Activated CD8-positive, alpha-beta memory T cell treated with anti-CD3 and anti-CD28 coated beads, Interleukin-2, amount 10 ng/mL, durations not matched to agents 7 days and 5 days (primary cell): ENCODE measurements around the gene CADM4. TPM values are rescaled to one million over a fixed set of nuclear protein-coding genes. Genes with fewer than 3 reads are reported as not detected.

ENCODE experiments used
- ATAC-seq: fragments of 150-1000 bp; cut with Tn5 transposase; one replicate; pipeline ENCODE4 v1.10.0; 2021; ENCODE audit warnings: moderate library complexity
- CTCF ChIA-PET: fragments of 350-600 bp; sonication (Branson Sonifier 250); formaldehyde crosslinking; loops from one replicate; lab custom pipeline; 2021; ENCODE audit warnings: antibody characterized with exemption; lab: Charles Lee
- DNase-seq: peaks from one replicate; pipeline ENCODE4 v3.0.0-alpha.2; 2020
- H3K27ac Mint-ChIP-seq: one replicate; pipeline ENCODE4 v1.8.0; 2021; ENCODE audit warnings: mild to moderate bottlenecking, mixed read lengths
- H3K27me3 Mint-ChIP-seq: one replicate; pipeline ENCODE4 v1.8.0; 2021; ENCODE audit warnings: mixed read lengths
- H3K36me3 Mint-ChIP-seq: one replicate; pipeline ENCODE4 v1.8.0; 2021; ENCODE audit warnings: mild to moderate bottlenecking, mixed read lengths
- H3K4me1 Mint-ChIP-seq: one replicate; pipeline ENCODE4 v1.8.0; 2021; ENCODE audit warnings: mixed read lengths
- H3K4me3 Mint-ChIP-seq: one replicate; pipeline ENCODE4 v1.8.0; 2021; ENCODE audit warnings: mild to moderate bottlenecking, moderate library complexity, mixed read lengths
- H3K9me3 Mint-ChIP-seq: one replicate; pipeline ENCODE4 v1.8.0; 2022; ENCODE audit warnings: low read depth, mixed read lengths
- total RNA-seq, 2 experiments: library from RNA; stranded (reverse); gene quantifications; one replicate each; pipeline ENCODE4 v1.2.3, GENCODE V29; 2021

CADM4 gene
- total RNA-seq, 2 experiments from 2014 or later, result 0.09 to 0.12 TPM

DNA sequence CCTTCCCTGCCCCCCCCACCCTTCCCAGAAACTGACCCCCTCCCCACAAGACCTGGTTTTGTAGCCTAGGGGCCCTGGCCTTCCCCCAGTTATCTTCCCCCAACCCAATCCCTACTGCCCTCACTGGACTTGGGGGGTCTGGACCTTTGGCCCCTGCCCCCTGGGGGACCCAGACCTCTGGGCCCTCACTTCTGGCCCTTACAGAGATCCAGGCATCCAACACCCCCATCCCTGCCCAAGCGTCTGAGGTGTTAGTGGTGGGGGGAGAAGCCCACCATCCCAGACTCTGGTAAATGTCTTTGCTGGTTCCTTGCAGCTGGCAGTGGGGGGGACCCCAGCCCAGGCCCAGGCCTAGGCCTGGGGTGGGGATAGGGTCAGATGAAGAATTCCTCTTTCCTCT is 16.7 kb downstream of the CADM4 start:
- DNase-seq, result no peak
- peaks cover 4% of the 10 kb centered on the region for H3K27me3 Mint-ChIP-seq
- CTCF ChIA-PET, result interaction anchor here (1.1 kb wide), 1 partner anchor 46 kb away, joined by 3 read pairs; no protein-coding TSS in a partner anchor
- no peak for ATAC-seq
- H3K4me1 Mint-ChIP-seq, result peaks cover 31% of the 10 kb centered on the region
- no peak overlapping the region for H3K27ac Mint-ChIP-seq
- H3K4me3 Mint-ChIP-seq, result no peak overlapping the region
- no peaks in the 10 kb centered on the region for H3K9me3 Mint-ChIP-seq
- H3K36me3 Mint-ChIP-seq, result no peaks in the 10 kb centered on the region

DNA sequence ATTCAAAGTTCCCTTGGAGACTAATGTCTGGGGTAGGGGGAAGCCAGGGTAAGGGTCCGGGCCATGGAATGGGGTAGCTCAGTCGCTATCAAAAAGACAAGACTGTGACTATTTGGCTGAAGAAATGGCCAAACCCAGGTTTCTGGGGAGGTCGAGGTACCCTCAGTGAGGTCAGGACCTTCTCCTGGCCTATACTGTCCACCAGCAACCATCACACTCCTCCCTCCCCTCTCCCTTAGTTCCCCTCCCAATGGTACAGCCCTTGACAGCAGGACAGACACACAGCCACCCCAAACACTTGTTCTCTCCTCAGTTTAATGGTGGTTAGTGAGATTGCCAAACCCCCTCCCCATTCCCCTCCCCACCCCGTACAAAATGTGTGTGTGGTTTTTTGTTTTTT is 17.6 kb downstream of the CADM4 start:
- CTCF ChIA-PET, result interaction anchor here (0.9 kb wide), 1 partner anchor 67 kb away, joined by 3 read pairs; no protein-coding TSS in a partner anchor

DNA sequence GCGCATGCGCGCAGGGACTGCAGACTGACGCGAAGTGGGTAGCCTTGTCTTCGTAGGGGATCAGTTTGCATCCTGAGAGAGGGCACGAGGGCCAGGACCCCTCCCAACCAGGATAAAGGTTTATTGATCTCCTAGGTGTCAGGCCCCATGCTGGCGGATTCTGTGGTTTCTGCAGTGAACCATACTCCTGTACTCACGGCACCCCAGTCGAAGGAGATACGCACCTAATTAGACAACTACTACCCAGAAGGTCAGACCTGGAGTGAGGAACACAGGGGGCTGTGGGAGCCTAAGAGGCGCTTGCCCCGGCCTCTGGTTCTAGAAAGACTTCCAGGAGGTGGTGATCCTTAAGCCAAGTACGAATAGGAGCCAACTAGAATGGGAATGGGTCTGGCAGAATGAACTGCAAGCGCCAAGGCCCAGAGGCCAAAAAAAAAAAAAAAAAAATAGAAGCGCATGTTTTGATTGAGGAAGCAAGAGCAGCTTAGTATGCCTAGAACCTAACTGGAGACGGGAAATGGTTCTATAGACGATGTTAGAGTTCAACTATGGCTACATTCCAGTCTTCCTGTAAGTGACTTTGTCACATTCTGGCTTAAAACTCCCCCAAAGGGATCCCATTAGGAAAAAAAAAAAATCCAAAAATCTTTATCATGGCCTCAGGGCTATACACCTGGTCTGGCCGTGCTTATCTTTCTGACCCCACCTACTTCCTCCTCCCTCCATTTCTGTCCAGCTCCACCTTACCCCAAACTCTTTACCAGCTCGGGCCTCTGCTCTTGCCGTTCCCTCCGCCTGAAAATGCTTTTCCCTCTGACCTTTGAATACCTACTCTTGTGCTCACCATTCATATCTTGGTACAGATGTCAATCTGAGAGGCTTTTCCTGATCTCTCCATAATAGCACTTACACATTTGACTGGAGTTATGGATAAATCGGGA is 19.3 kb downstream of the CADM4 start:
- H3K4me3 Mint-ChIP-seq, result peak overlapping the region; percentile 89
- CTCF ChIA-PET, result interaction anchor here (1.0 to 1.7 kb wide), 3 partner anchors 23 to 174 kb away, joined by 3 to 4 read pairs (median 3); partner anchors contain the start of gene ZNF576
- H3K27ac Mint-ChIP-seq, result peak overlapping the region; percentile 94
- H3K9me3 Mint-ChIP-seq, result no peaks in the 10 kb centered on the region
- ATAC-seq (no peak), DNase-seq (peak; percentile 93)
- no peaks in the 10 kb centered on the region for H3K27me3 Mint-ChIP-seq
- H3K36me3 Mint-ChIP-seq, result no peaks in the 10 kb centered on the region
- peaks cover 28% of the 10 kb centered on the region for H3K4me1 Mint-ChIP-seq

More for the DNA sequence above, 17.6 kb downstream of the CADM4 start:
- DNase-seq (no peak), ATAC-seq (no peak)
- Mint-ChIP-seq H3K36me3 (no peaks in the 10 kb centered on the region), H3K27me3 (peaks cover 4% of the 10 kb centered on the region), H3K9me3 (no peaks in the 10 kb centered on the region), H3K4me1 (peaks cover 31% of the 10 kb centered on the region), H3K4me3 (no peak overlapping the region), H3K27ac (peak overlapping the region; percentile 20)

GRCh38 chr19:43619262-43620060 is 20.2 kb downstream of the CADM4 start, which contains the start of gene ZNF428:
Gene ZNF428, minus strand, starts transcription at chr19:43619629. Its CDS starts 5,325 bp downstream, at chr19:43614304.
- ATAC-seq (peak; percentile 91), DNase-seq (peak; percentile 90)
- Mint-ChIP-seq H3K9me3 (no peaks in the 10 kb centered on the region), H3K36me3 (no peaks in the 10 kb centered on the region), H3K27me3 (no peaks in the 10 kb centered on the region), H3K4me3 (peak within 1 kb of the TSS; percentile 89), H3K27ac (peak within 1 kb of the TSS; percentile 94), H3K4me1 (peaks cover 24% of the 10 kb centered on the region)
- CTCF ChIA-PET, result interaction anchor here (1.0 to 1.7 kb wide), 3 partner anchors 22 to 173 kb away, joined by 3 to 4 read pairs (median 3); partner anchors contain the start of gene ZNF576

GRCh38 chr19:43618921-43619261 is 20.8 kb downstream of the CADM4 start:
- CTCF ChIA-PET, result interaction anchor here (0.8 to 0.9 kb wide), 2 partner anchors 22 to 49 kb away, joined by 3 read pairs; no protein-coding TSS in a partner anchor
- no peaks in the 10 kb centered on the region for H3K36me3 Mint-ChIP-seq
- H3K27ac Mint-ChIP-seq, result peak overlapping the region; percentile 94
- H3K4me1 Mint-ChIP-seq, result peaks cover 19% of the 10 kb centered on the region
- H3K9me3 Mint-ChIP-seq, result no peaks in the 10 kb centered on the region
- DNase-seq (peak; percentile 80), ATAC-seq (peak; percentile 53)
- peak overlapping the region; percentile 89 for H3K4me3 Mint-ChIP-seq
- no peaks in the 10 kb centered on the region for H3K27me3 Mint-ChIP-seq

DNA sequence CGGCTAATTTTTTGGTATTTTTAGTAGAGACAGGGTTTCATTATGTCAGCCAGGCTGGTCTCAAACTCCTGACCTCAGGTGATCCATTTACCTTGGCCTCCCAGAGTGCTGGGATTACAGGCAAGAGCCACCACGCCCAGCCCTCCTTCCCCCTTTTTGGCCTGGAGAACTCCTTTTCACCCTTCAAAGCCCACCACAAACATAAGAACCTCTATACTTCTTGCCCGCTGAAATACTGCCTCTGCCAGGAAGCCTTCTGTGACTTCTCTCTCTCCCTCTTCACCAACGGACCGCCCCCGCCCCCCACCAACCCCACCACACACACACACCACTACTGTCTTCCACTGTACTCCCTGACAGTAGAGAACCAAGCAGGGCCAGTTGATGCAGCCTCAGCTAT is 22.7 kb downstream of the CADM4 start:
- Mint-ChIP-seq H3K27ac (no peak overlapping the region), H3K4me3 (no peak overlapping the region)

DNA sequence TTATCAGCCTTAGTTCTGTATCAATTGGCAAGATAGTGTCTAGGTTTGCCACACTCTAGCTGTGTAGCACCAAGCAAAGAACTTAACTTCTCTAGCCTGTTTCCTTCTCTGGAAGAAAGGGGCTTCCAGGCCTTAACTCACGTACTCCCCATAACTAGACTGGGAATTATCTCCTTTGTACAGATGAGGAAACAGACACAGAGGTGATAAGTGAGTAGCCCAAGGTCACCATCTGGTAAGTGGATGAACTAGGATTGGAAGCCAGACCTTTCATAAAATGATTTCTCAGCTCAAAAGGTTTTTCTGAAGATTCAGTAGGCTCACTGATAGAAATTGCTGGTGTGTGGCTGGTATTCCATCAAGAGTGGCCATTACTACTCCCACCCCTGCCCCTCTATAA is 23.3 kb downstream of the CADM4 start:
- H3K27me3 Mint-ChIP-seq, result no peaks in the 10 kb centered on the region
- CTCF ChIA-PET, result interaction anchor here (2.8 kb wide), 1 partner anchor 61 kb away, joined by 8 read pairs; no protein-coding TSS in a partner anchor

More for the DNA sequence above, 22.7 kb downstream of the CADM4 start:
- Mint-ChIP-seq H3K9me3 (no peaks in the 10 kb centered on the region), H3K4me1 (peaks cover 19% of the 10 kb centered on the region), H3K27me3 (no peaks in the 10 kb centered on the region), H3K36me3 (peaks cover 6% of the 10 kb centered on the region)
- DNase-seq, result no peak
- CTCF ChIA-PET, result interaction anchor here (2.8 kb wide), 1 partner anchor 62 kb away, joined by 8 read pairs; no protein-coding TSS in a partner anchor
- ATAC-seq, result no peak

DNA sequence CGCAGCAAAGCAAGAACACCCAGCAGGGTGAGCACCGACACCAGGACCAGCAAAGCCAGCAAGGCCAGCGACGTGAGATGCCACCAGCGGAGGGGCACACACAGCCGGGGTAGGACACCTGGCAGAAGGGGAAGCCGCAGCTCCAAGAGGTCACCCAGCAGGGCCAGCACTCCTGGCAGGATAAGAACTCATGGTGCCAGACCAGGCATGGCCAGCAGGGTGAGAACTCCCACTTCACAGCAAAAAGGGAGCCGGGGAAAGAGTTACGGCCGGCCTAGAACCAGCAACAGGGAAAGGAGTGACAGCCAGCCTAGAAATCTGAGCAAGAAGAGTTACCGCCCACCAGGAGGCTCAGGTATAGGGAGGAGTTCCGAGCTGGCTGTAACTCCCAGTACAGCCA is 27.3 kb downstream of the CADM4 start:
- Mint-ChIP-seq H3K4me3 (no peak overlapping the region), H3K27me3 (no peaks in the 10 kb centered on the region), H3K4me1 (no peaks in the 10 kb centered on the region)

More for the DNA sequence above, 23.3 kb downstream of the CADM4 start:
- Mint-ChIP-seq H3K36me3 (peaks cover 8% of the 10 kb centered on the region), H3K27ac (no peak overlapping the region), H3K4me3 (no peak overlapping the region), H3K9me3 (no peaks in the 10 kb centered on the region), H3K4me1 (peaks cover 16% of the 10 kb centered on the region)
- ATAC-seq, result no peak
- no peak for DNase-seq

DNA sequence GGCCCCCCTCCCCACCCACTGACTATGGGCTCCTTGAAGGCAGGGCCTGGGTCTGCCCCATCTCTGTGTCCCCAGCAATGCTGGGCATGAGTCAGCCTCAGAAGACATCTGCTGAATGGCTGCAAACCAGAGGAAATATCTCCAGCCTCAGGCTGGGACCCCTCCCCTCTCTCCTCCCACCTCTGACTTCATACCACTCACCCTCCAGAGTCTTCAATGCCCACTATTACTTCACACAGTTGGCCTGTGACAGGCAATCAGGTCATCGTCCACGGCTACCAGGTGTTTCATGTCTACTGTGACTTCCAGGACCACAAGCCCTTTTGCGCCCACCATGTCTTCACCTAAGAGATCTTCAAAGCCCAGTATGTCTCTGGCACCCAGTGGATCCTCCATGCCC is 27.9 kb downstream of the CADM4 start, which contains the start of gene SRRM5:
Gene SRRM5, plus strand, starts transcription at position 301 of the 400 bp plus-strand sequence. Its CDS starts 34 bp downstream, at position 335.
- no peak for DNase-seq
- peak within 1 kb of the TSS; percentile 63 for H3K27ac Mint-ChIP-seq
- H3K9me3 Mint-ChIP-seq, result no peaks in the 10 kb centered on the region
- CTCF ChIA-PET, result no interaction called here
- peaks cover 8% of the 10 kb centered on the region for H3K36me3 Mint-ChIP-seq
- ATAC-seq, result no peak
- H3K4me3 Mint-ChIP-seq, result no peak within 1 kb of the TSS
- no peaks in the 10 kb centered on the region for H3K4me1 Mint-ChIP-seq
- no peaks in the 10 kb centered on the region for H3K27me3 Mint-ChIP-seq

More for the DNA sequence above, 27.3 kb downstream of the CADM4 start:
- ATAC-seq (no peak), DNase-seq (no peak)
- no peaks in the 10 kb centered on the region for H3K9me3 Mint-ChIP-seq
- peaks cover 8% of the 10 kb centered on the region for H3K36me3 Mint-ChIP-seq
- CTCF ChIA-PET, result no interaction called here
- no peak overlapping the region for H3K27ac Mint-ChIP-seq

DNA sequence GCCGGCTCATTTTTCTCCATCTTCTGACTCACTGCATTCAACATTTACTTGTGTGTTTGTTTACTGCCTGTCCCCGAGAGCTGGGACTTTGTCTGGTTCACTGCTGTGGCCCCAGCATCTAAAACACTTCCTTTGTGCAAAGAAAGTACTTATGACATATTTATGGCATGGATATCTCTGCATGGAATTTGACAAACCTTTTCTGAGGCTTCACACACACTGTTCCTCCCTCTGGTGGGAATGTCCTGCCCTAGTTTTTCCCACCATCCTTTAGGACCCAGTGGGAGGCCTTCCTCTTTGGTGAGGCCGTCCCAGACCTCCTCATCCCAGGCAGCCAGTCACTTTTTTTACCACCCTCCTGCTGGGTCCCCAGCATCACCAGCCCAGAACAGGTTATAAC is 29.2 kb downstream of the CADM4 start:
- no peak overlapping the region for H3K4me3 Mint-ChIP-seq
- H3K4me1 Mint-ChIP-seq, result no peaks in the 10 kb centered on the region
- H3K27me3 Mint-ChIP-seq, result no peaks in the 10 kb centered on the region
- H3K36me3 Mint-ChIP-seq, result peaks cover 8% of the 10 kb centered on the region
- ATAC-seq (no peak), DNase-seq (no peak)
- CTCF ChIA-PET, result no interaction called here
- no peaks in the 10 kb centered on the region for H3K9me3 Mint-ChIP-seq
- H3K27ac Mint-ChIP-seq, result no peak overlapping the region

DNA sequence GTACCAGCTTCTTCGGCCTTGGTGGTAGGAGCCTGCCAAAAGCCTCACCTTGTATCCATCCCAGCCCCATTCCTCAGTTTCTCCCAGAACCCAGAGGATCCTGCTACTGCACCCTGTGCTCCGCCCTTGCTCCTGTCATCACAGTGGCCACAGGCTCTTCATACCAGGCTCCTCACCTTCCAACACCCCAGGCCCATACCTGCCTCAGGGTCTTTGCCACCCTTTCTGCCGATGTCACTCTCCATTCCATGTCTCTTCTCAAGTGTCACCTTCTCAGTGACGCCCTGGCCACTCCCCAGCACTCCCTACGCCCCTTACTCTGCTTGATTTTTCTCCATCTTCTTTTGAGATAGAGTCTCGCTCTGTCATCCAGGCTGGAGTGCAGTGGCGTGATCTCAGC is 29.8 kb downstream of the CADM4 start:
- H3K4me1 Mint-ChIP-seq, result no peaks in the 10 kb centered on the region
- no peak overlapping the region for H3K27ac Mint-ChIP-seq
- no peak for ATAC-seq
- peaks cover 8% of the 10 kb centered on the region for H3K36me3 Mint-ChIP-seq
- DNase-seq, result no peak
- H3K4me3 Mint-ChIP-seq, result no peak overlapping the region
- no peaks in the 10 kb centered on the region for H3K27me3 Mint-ChIP-seq
- no peaks in the 10 kb centered on the region for H3K9me3 Mint-ChIP-seq
- CTCF ChIA-PET, result no interaction called here

GRCh38 chr19:43607238-43608205 is 32.1 kb downstream of the CADM4 start:
- Mint-ChIP-seq H3K36me3 (peaks cover 3% of the 10 kb centered on the region), H3K4me1 (no peaks in the 10 kb centered on the region), H3K27me3 (no peaks in the 10 kb centered on the region), H3K27ac (no peak overlapping the region), H3K4me3 (no peak overlapping the region), H3K9me3 (no peaks in the 10 kb centered on the region)
- DNase-seq (no peak), ATAC-seq (no peak)
- CTCF ChIA-PET, result interaction anchor here (1.2 to 1.4 kb wide), 2 partner anchors 88 to 160 kb away, joined by 3 read pairs; no protein-coding TSS in a partner anchor
